K562 (cell line): ENCODE data around the gene KIF5A. TPM values are rescaled to one million over a fixed set of nuclear protein-coding genes. Genes with fewer than 3 reads are reported as not detected.
A peak's percentile ranks its signal among the peaks of the same experiment; 100 is the strongest.

ENCODE experiments used
- CBX3 ChIP-seq, 2 experiments: IDR thresholded peaks; 1 replicate in 1 of 2; 2 replicates in 1 of 2; pipeline ENCODE4 v1.6.1; 2012; ENCODE audit warnings: inconsistent platforms in 2 of 2, low read length in 2 of 2, borderline replicate concordance in 1 of 2, control low read depth in 1 of 2
- DPF2 ChIP-seq: fragments of 450-650 bp; IDR thresholded peaks from 2 replicates; pipeline ENCODE4 v1.6.1; 2016
- ELF2 ChIP-seq: fragments of 250-450 bp; sonication (Bioruptor Pico); IDR thresholded peaks from 2 replicates; pipeline ENCODE4 v1.5.0; 2021; ENCODE audit warnings: mild to moderate bottlenecking
- GABPA ChIP-seq: fragments of 200-800 bp; sonication (Bioruptor generic); conservative IDR thresholded peaks from 2 replicates; pipeline ENCODE4 v1.6.1; 2016; ENCODE audit warnings: low read depth, missing genetic modification characterization, missing compliant biosample characterization
- HNRNPLL ChIP-seq: fragments of 200-400 bp; formaldehyde crosslinking; IDR thresholded peaks from 2 replicates; pipeline ENCODE4 v1.6.1; 2017; ENCODE audit warnings: low read length, low read depth, mild to moderate bottlenecking; ENCODE audit not compliant: poor library complexity, severe bottlenecking
- HNRNPUL1 ChIP-seq: fragments of 200-400 bp; formaldehyde crosslinking; IDR thresholded peaks from 2 replicates; pipeline ENCODE4 v1.6.1; 2017; ENCODE audit warnings: low read length
- L3MBTL2 ChIP-seq: fragments of 450-650 bp; IDR thresholded peaks from 2 replicates; pipeline ENCODE4 v1.6.1; 2016; ENCODE audit warnings: mild to moderate bottlenecking, moderate library complexity
- MLLT1 ChIP-seq, 2 experiments: fragments of 450-650 bp; IDR thresholded peaks; 2 replicates each; pipeline ENCODE4 v1.6.1; 2016
- NFATC3 ChIP-seq: fragments of 450-650 bp; IDR thresholded peaks from 2 replicates; pipeline ENCODE4 v1.6.1; 2017; ENCODE audit warnings: mild to moderate bottlenecking
- NFRKB ChIP-seq: fragments of 450-650 bp; IDR thresholded peaks from 2 replicates; pipeline ENCODE4 v1.6.1; 2016; ENCODE audit warnings: low read depth
- PKNOX1 ChIP-seq: fragments of 450-650 bp; IDR thresholded peaks from 2 replicates; pipeline ENCODE4 v1.6.1; 2016
- POLR2A ChIP-seq: fragments of 450-650 bp; conservative IDR thresholded peaks from 2 replicates; pipeline ENCODE4 v1.6.1; 2016
- RHOXF2B ChIP-seq: fragments of 250-450 bp; sonication (Bioruptor Pico); conservative IDR thresholded peaks from 2 replicates; pipeline ENCODE4 v1.5.1; 2021
- RNF219 ChIP-seq: fragments of 250-450 bp; sonication (Bioruptor Pico); IDR thresholded peaks from 2 replicates; pipeline ENCODE4 v1.5.0; 2022; ENCODE audit warnings: mild to moderate bottlenecking
- SIN3A ChIP-seq, 2 experiments: fragments of 150-350 bp in 1 of 2; IDR thresholded peaks; 2 replicates each; pipeline ENCODE4 v1.6.1; 2011 to 2016; ENCODE audit warnings: borderline replicate concordance in 2 of 2, low read depth in 2 of 2, low read length in 2 of 2, mild to moderate bottlenecking in 2 of 2, moderate library complexity in 2 of 2; ENCODE audit not compliant: control insufficient read depth in 1 of 2
- SMAD1 ChIP-seq: fragments of 150-350 bp; IDR thresholded peaks from 2 replicates; pipeline ENCODE4 v1.6.1; 2014; ENCODE audit warnings: low read length, low read depth; ENCODE audit not compliant: partially characterized antibody
- SRF ChIP-seq, 2 experiments: fragments of 250-450, 450-650 bp in 1 of 2; sonication (Bioruptor Pico) in 1 of 2; sonication (generic) in 1 of 2; formaldehyde crosslinking; IDR thresholded peaks; 2 replicates each; pipeline versions ENCODE4 v1.5.0 to v1.5.1; 2020 to 2022; ENCODE audit warnings: mild to moderate bottlenecking in 1 of 2, missing genetic modification reagents in 1 of 2
- TBP ChIP-seq: optimal IDR thresholded peaks from 2 replicates; pipeline ENCODE3; 2011; ENCODE audit warnings: low read depth, low read length, improper control_type of control experiment
- TEAD2 ChIP-seq: fragments of 450-650 bp; IDR thresholded peaks from 2 replicates; pipeline ENCODE4 v1.6.1; 2016; ENCODE audit warnings: missing genetic modification characterization, control low read depth, missing compliant biosample characterization
- ZFP36 ChIP-seq: fragments of 150-350 bp; IDR thresholded peaks from 2 replicates; pipeline ENCODE4 v1.6.1; 2018; ENCODE audit warnings: low read length, low read depth; ENCODE audit not compliant: partially characterized antibody
- ZNF197 ChIP-seq: fragments of 200-800 bp; sonication (Bioruptor generic); IDR thresholded peaks from 2 replicates; pipeline ENCODE4 v1.6.1; 2016; ENCODE audit warnings: low read depth, missing genetic modification characterization, missing compliant biosample characterization
- polyA plus RNA-seq, 8 experiments: library from polyadenylated mRNA; depleted of rRNA in 4 of 8; stranded (reverse) in 5 of 8; unstranded in 3 of 8; fragments of >200 nt; fragmentation: Nextera tagmentation in 2 of 8; fragmentation: Illumina TruSeq in 1 of 8; extraction: Ambion mirVana in 2 of 8; extraction: Trizol in 1 of 8; gene quantifications; 2 replicates each; pipeline versions ENCODE4 v1.2.1 to v1.2.3, GENCODE V29; 2011 to 2014; ENCODE audit warnings: inconsistent platforms in 1 of 8, missing spikeins in 1 of 8
- total RNA-seq, 7 experiments: library from RNA; depleted of rRNA in 6 of 7; stranded (reverse); fragments of >200 nt in 6 of 7; fragmentation: Illumina TruSeq in 2 of 7; extraction: Trizol in 2 of 7; gene quantifications; 2 replicates each; pipeline versions ENCODE4 v1.2.1 to v1.2.3, GENCODE V29; 2011 to 2021; ENCODE audit warnings: low replicate concordance in 1 of 7
- TF ChIP-seq, protein P1 (sequence below): fragments of 200-800 bp; sonication (Bioruptor generic); IDR thresholded peaks from 2 replicates; pipeline ENCODE4 v1.6.1; 2017; ENCODE audit warnings: missing genetic modification characterization, missing compliant biosample characterization

KIF5A gene
- total and polyA plus RNA-seq, 9 of the 15 experiments (the other 6 are each of a cell fraction or from before 2014, with no cell fraction given) = 3.4 to 17.7 (median 8.0) TPM

- TF ChIP-seq, protein P1, sequence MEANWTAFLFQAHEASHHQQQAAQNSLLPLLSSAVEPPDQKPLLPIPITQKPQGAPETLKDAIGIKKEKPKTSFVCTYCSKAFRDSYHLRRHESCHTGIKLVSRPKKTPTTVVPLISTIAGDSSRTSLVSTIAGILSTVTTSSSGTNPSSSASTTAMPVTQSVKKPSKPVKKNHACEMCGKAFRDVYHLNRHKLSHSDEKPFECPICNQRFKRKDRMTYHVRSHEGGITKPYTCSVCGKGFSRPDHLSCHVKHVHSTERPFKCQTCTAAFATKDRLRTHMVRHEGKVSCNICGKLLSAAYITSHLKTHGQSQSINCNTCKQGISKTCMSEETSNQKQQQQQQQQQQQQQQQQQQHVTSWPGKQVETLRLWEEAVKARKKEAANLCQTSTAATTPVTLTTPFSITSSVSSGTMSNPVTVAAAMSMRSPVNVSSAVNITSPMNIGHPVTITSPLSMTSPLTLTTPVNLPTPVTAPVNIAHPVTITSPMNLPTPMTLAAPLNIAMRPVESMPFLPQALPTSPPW (CRISPR knock-in tag) = peak; percentile 13
- TF ChIP-seq NFRKB (peak; percentile 42; the same call in 1 of the 2 replicates), GABPA (tag) (peak; percentile 52), RNF219 (CRISPR knock-in tag) (no peak), MLLT1 (IDR thresholded peaks at IDR 0.05) (peak; percentile 42 to 61; a peak in 3 of 4 replicates), RHOXF2B (CRISPR knock-in tag) (no peak), TEAD2 (tag) (no peak), CBX3 (IDR thresholded peaks at IDR 0.05; ENCODE audit: borderline replicate concordance in 1 of 2, low read length in 2 of 2) (peak in 1 of 2 experiments; percentile 5; a peak in 1 of 3 replicates), NFATC3 (no peak), POLR2A (peak; percentile 79), ELF2 (CRISPR knock-in tag) (no peak), SIN3A (IDR thresholded peaks at IDR 0.05; ENCODE audit: borderline replicate concordance in 2 of 2, control insufficient read depth in 1 of 2, low read depth in 2 of 2, low read length in 2 of 2) (no peak; a peak in 1 of 4 replicates), SMAD1 (peak; percentile 15), L3MBTL2 (no peak), TBP (peak; percentile 74), HNRNPUL1 (no peak), DPF2 (0 out of 2 replicates have a peak, but pooled peaks have one; percentile 7), ZNF197 (CRISPR knock-in tag) (no peak), PKNOX1 (0 out of 2 replicates have a peak, but pooled peaks have one; percentile 2), HNRNPLL (no peak), SRF (CRISPR knock-in tag; IDR thresholded peaks at IDR 0.05) (0 out of 4 replicates have a peak, but pooled peaks of 1 of the 2 experiments have one; percentile 42), ZFP36 (no peak)
These were observed 3.2 kb upstream of the KIF5A start, which contains the start of gene DCTN2 (continued) for GRCh38 chr12:57546438-57547287.
